Transverse colon (tissue), 4 donors: ENCODE data around the gene BCL2L12. TPM values are rescaled to one million over a fixed set of nuclear protein-coding genes. Genes with fewer than 3 reads are reported as not detected.

ENCODE experiments used
- DNase-seq: peaks from one replicate; pipeline ENCODE4 v3.0.0-alpha.2; 2019
- H3K27ac ChIP-seq, 4 donors: fragments of 200-600 bp; sonication (generic); 2 replicates each; pipeline ENCODE4 v1.5.1; 2016 to 2018; ENCODE audit warnings: inconsistent platforms in 4 of 4
- H3K27me3 ChIP-seq: fragments of 200-600 bp; sonication (generic); 2 replicates; pipeline ENCODE4 v1.5.1; 2017; ENCODE audit warnings: inconsistent platforms
- H3K36me3 ChIP-seq, 4 donors: fragments of 200-600 bp; sonication (generic); 2 replicates each; pipeline ENCODE4 v1.5.1; 2017 to 2019; ENCODE audit warnings: inconsistent platforms in 4 of 4
- H3K4me1 ChIP-seq, 4 donors: fragments of 200-600 bp; sonication (generic); 2 replicates each; pipeline ENCODE4 v1.5.1; 2017 to 2020; ENCODE audit warnings: inconsistent platforms in 4 of 4
- H3K4me3 ChIP-seq, 4 donors: fragments of 200-600 bp; sonication (generic); 1 replicate in 1 of 4; 2 replicates in 3 of 4; pipeline versions ENCODE4 v1.5.1 to v1.6.1; 2017 to 2019; ENCODE audit warnings: inconsistent platforms in 4 of 4
- H3K9me3 ChIP-seq, 2 donors: fragments of 200-600 bp; sonication (generic); 2 replicates each; pipeline ENCODE4 v1.5.1; 2017 to 2019; ENCODE audit warnings: inconsistent platforms in 2 of 2
- CTCF ChIP-seq, 5 experiments: fragments of 200-600 bp in 3 of 5; fragments of 450-650 bp in 2 of 5; sonication (generic) in 3 of 5; IDR thresholded peaks; 1 replicate in 2 of 5; 2 replicates in 3 of 5; pipeline ENCODE4 v1.5.1; 2016 to 2017; ENCODE audit warnings: antibody characterized with exemption in 5 of 5, inconsistent platforms in 3 of 5, mild to moderate bottlenecking in 2 of 5, moderate library complexity in 1 of 5
- EP300 ChIP-seq: sonication (generic); formaldehyde crosslinking; IDR thresholded peaks from one replicate; pipeline ENCODE4 v1.6.1; 2017; ENCODE audit warnings: antibody characterized with exemption, low read depth
- POLR2A ChIP-seq: fragments of 450-650 bp; IDR thresholded peaks from one replicate; pipeline ENCODE4 v1.6.1; 2016; ENCODE audit warnings: antibody characterized with exemption, mild to moderate bottlenecking, moderate library complexity
- POLR2AphosphoS5 ChIP-seq, 3 donors: sonication (generic); formaldehyde crosslinking; IDR thresholded peaks; one replicate each; pipeline ENCODE4 v1.6.1; 2016; ENCODE audit warnings: antibody characterized with exemption in 3 of 3
- WGBS, 2 donors: methylation state at CpG; one replicate each; pipeline ENCODE4 v1.1.5; 2018; ENCODE audit warnings: low coverage in 1 of 2; 5-methylcytosine and 5-hydroxymethylcytosine counted together
- in situ Hi-C, 4 donors: fragments of 200-750 bp; cut with MboI; loops; one replicate each; pipeline versions ENCODE4 v1.15.0 to v1.15.1; 2017; ENCODE audit warnings: low sequenced_read_pairs in 3 of 4, low pct_ligation_motif_present in 1 of 4, low pct_unique_long_range_greater_than_20kb in 1 of 4
- intact Hi-C: fragments of 100-400 bp; cut with DNase I; formaldehyde crosslinking; loops from one replicate; pipeline ENCODE4 v1.15.1; 2023; ENCODE audit warnings: low total_unique reads
- total RNA-seq, 4 donors: library from RNA; depleted of rRNA; stranded (reverse); fragments of >200 nt; gene quantifications; one replicate each; pipeline ENCODE4 v1.1.0, GENCODE V29; 2016

Gene BCL2L12
- total RNA-seq, 4 donors from 2014 or later = 5.4 to 10.2 (median 6.9) TPM

GRCh38 chr19:49691243-49692146 lies 25.8 kb downstream of the BCL2L12 start:
- peak overlapping the region in 2 of 4 donors; percentile 71 to 73 for H3K27ac ChIP-seq
- H3K4me3 ChIP-seq = peak overlapping the region in 3 of 4 donors; percentile 36 to 54 (median 38)
- in situ Hi-C loops (no loop called here), intact Hi-C loops (no loop called here)
- 0 to 19% methylated on average over 3 to 38 of the region's 39 CpGs for WGBS, 2 donors
- no peaks in the 10 kb centered on the region for H3K9me3 ChIP-seq
- TF ChIP-seq POLR2AphosphoS5 (IDR thresholded peaks at IDR 0.05) (no peak), CTCF (IDR thresholded peaks at IDR 0.05) (no peak), POLR2A (no peak), EP300 (no peak)
- H3K4me1 ChIP-seq = peaks cover 11 to 26% (median 20%) of the 10 kb centered on the region in 4 donors
- peaks cover 42% of the 10 kb centered on the region for H3K27me3 ChIP-seq
- DNase-seq = no peak
- no peaks in the 10 kb centered on the region for H3K36me3 ChIP-seq

GRCh38 chr19:49692147-49692506 lies 26.4 kb downstream of the BCL2L12 start:
- no peak overlapping the region for H3K27ac ChIP-seq
- H3K4me1 ChIP-seq = peaks cover 11 to 26% (median 20%) of the 10 kb centered on the region in 4 donors
- in situ Hi-C loops (no loop called here), intact Hi-C loops (no loop called here)
- H3K27me3 ChIP-seq = peaks cover 42% of the 10 kb centered on the region
- no peaks in the 10 kb centered on the region for H3K36me3 ChIP-seq
- DNase-seq = no peak
- H3K9me3 ChIP-seq = no peaks in the 10 kb centered on the region
- H3K4me3 ChIP-seq = no peak overlapping the region
- WGBS, 2 donors = 76% methylated on average over 16 of the region's 16 CpGs; no CpG with 5 or more reads in 1 of the 2 donors
- TF ChIP-seq POLR2AphosphoS5 (IDR thresholded peaks at IDR 0.05) (no peak), EP300 (no peak), POLR2A (no peak), CTCF (IDR thresholded peaks at IDR 0.05) (no peak)

GRCh38 chr19:49696115-49696514 lies 30.4 kb downstream of the BCL2L12 start:
- TF ChIP-seq POLR2AphosphoS5 (IDR thresholded peaks at IDR 0.05) = no peak
- no peak for TF ChIP-seq POLR2A
- TF ChIP-seq CTCF (IDR thresholded peaks at IDR 0.05) = no peak
- no peak for TF ChIP-seq EP300
- Histone ChIP-seq H3K9me3 (no peaks in the 10 kb centered on the region), H3K36me3 (no peaks in the 10 kb centered on the region), H3K4me3 (no peak overlapping the region), H3K27ac (no peak overlapping the region), H3K27me3 (peaks cover 27% of the 10 kb centered on the region), H3K4me1 (peaks cover 0 to 6% (median 3%) of the 10 kb centered on the region in 4 donors)
- WGBS, 2 donors = 70 to 100% methylated on average over 2 to 6 of the region's 6 CpGs
- in situ Hi-C loops (no loop called here), intact Hi-C loops (no loop called here)
- no peak for DNase-seq

GRCh38 chr19:49696865-49697264 lies 31.1 kb downstream of the BCL2L12 start:
- Histone ChIP-seq H3K27me3 (peaks cover 24% of the 10 kb centered on the region), H3K9me3 (no peaks in the 10 kb centered on the region), H3K27ac (no peak overlapping the region), H3K36me3 (no peaks in the 10 kb centered on the region), H3K4me1 (no peaks in the 10 kb centered on the region), H3K4me3 (no peak overlapping the region)
- in situ Hi-C loops (no loop called here), intact Hi-C loops (no loop called here)
- DNase-seq = no peak
- 92% methylated on average over 7 of the region's 7 CpGs; no CpG with 5 or more reads in 1 of the 2 donors for WGBS, 2 donors
- TF ChIP-seq EP300 = no peak
- no peak for TF ChIP-seq CTCF (IDR thresholded peaks at IDR 0.05)
- TF ChIP-seq POLR2A = no peak
